Activated CD8-positive, alpha-beta T cell treated with anti-CD3 and anti-CD28 coated beads for 36 hours (primary cell): ENCODE measurements around the gene HABP4. TPM values are rescaled to one million over a fixed set of nuclear protein-coding genes. Genes with fewer than 3 reads are reported as not detected.

ENCODE experiments used
- ATAC-seq: fragments of 200-7000 bp; cut with Tn5 transposase; one replicate; pipeline ENCODE4 v1.10.0; 2021; ENCODE audit warnings: mild to moderate bottlenecking, moderate library complexity
- CTCF ChIA-PET: fragments of 350-600 bp; sonication (Branson Sonifier 250); formaldehyde crosslinking; loops from one replicate; lab custom pipeline; 2021; ENCODE audit warnings: antibody characterized with exemption; lab: Charles Lee
- POLR2A ChIA-PET: fragments of 350-600 bp; sonication (Branson Sonifier 250); formaldehyde crosslinking; loops from one replicate; lab custom pipeline; 2021; ENCODE audit warnings: antibody characterized with exemption; lab: Charles Lee
- DNase-seq: peaks from one replicate; pipeline ENCODE4 v3.0.0-alpha.2; 2020
- H3K27ac Mint-ChIP-seq: one replicate; pipeline ENCODE4 v1.8.0; 2021; ENCODE audit warnings: mild to moderate bottlenecking, mixed read lengths
- H3K27me3 Mint-ChIP-seq: one replicate; pipeline ENCODE4 v1.8.0; 2021; ENCODE audit warnings: mixed read lengths
- H3K36me3 Mint-ChIP-seq: one replicate; pipeline ENCODE4 v1.8.0; 2021; ENCODE audit warnings: low read depth, mixed read lengths
- H3K4me1 Mint-ChIP-seq: one replicate; pipeline ENCODE4 v1.8.0; 2021; ENCODE audit warnings: low read depth, mixed read lengths
- H3K4me3 Mint-ChIP-seq: one replicate; pipeline ENCODE4 v1.8.0; 2021; ENCODE audit warnings: mild to moderate bottlenecking, moderate library complexity, mixed read lengths
- H3K9me3 Mint-ChIP-seq: one replicate; pipeline ENCODE4 v1.8.0; 2021; ENCODE audit warnings: mixed read lengths
- CTCF ChIP-seq: fragments of 200-600 bp; IDR thresholded peaks from one replicate; pipeline ENCODE4 v1.8.0; 2022; ENCODE audit warnings: antibody characterized with exemption, mild to moderate bottlenecking
- intact Hi-C: fragments of 100-400 bp; cut with micrococcal nuclease; formaldehyde crosslinking; loops from one replicate; pipeline ENCODE4 v1.10.0; 2022
- total RNA-seq, 2 experiments: library from RNA; stranded (reverse); gene quantifications; one replicate each; pipeline ENCODE4 v1.2.3, GENCODE V29; 2021

HABP4 gene
- total RNA-seq, 2 experiments from 2014 or later = 7.0 to 8.3 TPM

- Mint-ChIP-seq H3K36me3 (peaks cover 27% of the 10 kb centered on the region), H3K9me3 (no peaks in the 10 kb centered on the region), H3K27ac (no peak overlapping the region), H3K4me1 (peaks cover 15% of the 10 kb centered on the region), H3K27me3 (no peaks in the 10 kb centered on the region), H3K4me3 (no peak overlapping the region)
- no peak for TF ChIP-seq CTCF
- CTCF ChIA-PET = no interaction called here
- POLR2A ChIA-PET = no interaction called here
- DNase-seq = no peak
- no peak for ATAC-seq
- intact Hi-C loops = no loop called here
Observed at GRCh38 chr9:96483733-96484390, 33.9 kb downstream of the HABP4 start.

DNA sequence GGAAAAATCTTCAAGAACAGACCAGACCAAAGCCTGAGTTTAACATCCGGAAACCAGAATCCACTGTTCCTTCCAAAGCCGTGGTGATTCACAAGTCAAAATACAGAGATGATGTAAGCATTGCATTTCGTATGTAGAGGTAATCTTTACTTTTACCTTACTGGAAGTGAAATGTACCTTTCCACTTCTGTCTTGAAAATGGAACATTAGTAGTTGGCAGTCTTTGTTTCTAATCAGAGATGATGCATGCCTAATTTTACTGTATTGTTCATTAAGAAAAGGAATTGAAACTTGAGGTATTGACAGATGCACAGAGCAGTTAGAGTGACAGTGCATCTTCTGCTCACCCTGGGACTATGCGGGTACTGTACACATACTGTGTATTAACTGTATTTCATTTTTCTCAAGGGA is 34.6 kb downstream of the HABP4 start:
- Mint-ChIP-seq H3K36me3 (peaks cover 29% of the 10 kb centered on the region), H3K4me3 (no peak overlapping the region), H3K27ac (no peak overlapping the region), H3K9me3 (no peaks in the 10 kb centered on the region), H3K27me3 (no peaks in the 10 kb centered on the region), H3K4me1 (peaks cover 12% of the 10 kb centered on the region)
- DNase-seq = no peak
- peak; percentile 20 for ATAC-seq
- ChIA-PET CTCF (no interaction called here), POLR2A (no interaction called here)
- TF ChIP-seq CTCF = no peak
- intact Hi-C loops = no loop called here

DNA sequence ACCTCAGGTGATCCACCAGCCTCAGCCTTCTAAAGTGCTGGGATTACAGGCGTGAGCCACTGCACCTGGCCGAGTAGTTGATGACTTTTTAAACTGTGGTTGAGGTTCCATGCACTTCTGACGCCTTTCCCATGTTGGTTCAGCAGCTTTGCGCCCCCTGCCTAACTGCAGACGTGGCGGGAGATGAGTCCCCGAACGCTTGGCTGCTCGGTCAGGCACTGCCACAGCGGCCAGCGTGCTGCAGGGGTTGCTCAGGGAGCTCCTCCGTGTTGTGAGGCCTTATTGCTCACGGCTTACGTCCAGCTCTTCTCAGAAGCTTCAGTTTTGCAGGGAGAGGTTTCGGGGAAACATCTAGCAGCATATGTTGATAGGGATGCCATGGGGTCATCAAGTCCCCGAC is 35.3 kb downstream of the HABP4 start:
- Mint-ChIP-seq H3K4me1 (peaks cover 10% of the 10 kb centered on the region), H3K27me3 (no peaks in the 10 kb centered on the region), H3K36me3 (peaks cover 35% of the 10 kb centered on the region), H3K9me3 (no peaks in the 10 kb centered on the region), H3K4me3 (no peak overlapping the region), H3K27ac (no peak overlapping the region)
- ChIA-PET CTCF (interaction anchor here (1.4 to 1.8 kb wide), 3 partner anchors 43 to 81 kb away, joined by 3 to 4 read pairs (median 3); no protein-coding TSS in a partner anchor), POLR2A (no interaction called here)
- intact Hi-C loops = no loop called here
- DNase-seq (no peak), ATAC-seq (no peak)
- no peak for TF ChIP-seq CTCF

- no peaks in the 10 kb centered on the region for H3K9me3 Mint-ChIP-seq
- H3K27ac Mint-ChIP-seq = no peak overlapping the region
- POLR2A ChIA-PET = no interaction called here
- no peaks in the 10 kb centered on the region for H3K27me3 Mint-ChIP-seq
- DNase-seq = no peak
- no peak for TF ChIP-seq CTCF
- H3K36me3 Mint-ChIP-seq = peaks cover 37% of the 10 kb centered on the region
- CTCF ChIA-PET = interaction anchor here (1.4 to 1.8 kb wide), 3 partner anchors 44 to 79 kb away, joined by 3 to 4 read pairs (median 3); no protein-coding TSS in a partner anchor
- no peak overlapping the region for H3K4me3 Mint-ChIP-seq
- ATAC-seq = no peak
- intact Hi-C loops = no loop called here
- peaks cover 15% of the 10 kb centered on the region for H3K4me1 Mint-ChIP-seq
Observed at GRCh38 chr9:96486386-96487028, 36.5 kb downstream of the HABP4 start.

- ChIA-PET POLR2A (no interaction called here), CTCF (no interaction called here)
- TF ChIP-seq CTCF = no peak
- H3K27me3 Mint-ChIP-seq = no peaks in the 10 kb centered on the region
- no peak overlapping the region for H3K4me3 Mint-ChIP-seq
- peaks cover 18% of the 10 kb centered on the region for H3K4me1 Mint-ChIP-seq
- intact Hi-C loops = no loop called here
- DNase-seq (no peak), ATAC-seq (no peak)
- H3K27ac Mint-ChIP-seq = no peak overlapping the region
- no peaks in the 10 kb centered on the region for H3K9me3 Mint-ChIP-seq
- H3K36me3 Mint-ChIP-seq = peaks cover 39% of the 10 kb centered on the region
Observed at GRCh38 chr9:96487029-96487396, 37.0 kb downstream of the HABP4 start.
